Tibial artery (tissue), 4 donors: ENCODE data around the gene FAM168B.
A peak's percentile ranks its signal among the peaks of the same experiment; 100 is the strongest.

Source experiments
- DNase-seq, 2 donors: peaks; one replicate each; pipeline ENCODE4 v3.0.0-alpha.2; 2019
- H3K27ac ChIP-seq, 2 donors: fragments of 200-600 bp; sonication (generic) in 1 of 2; 1 replicate in 1 of 2; 2 replicates in 1 of 2; pipeline ENCODE4 v1.5.1; 2018 to 2019; ENCODE audit warnings: mild to moderate bottlenecking in 1 of 2
- H3K27me3 ChIP-seq, 2 donors: fragments of 200-600 bp; sonication (generic) in 1 of 2; one replicate each; pipeline versions ENCODE4 v1.5.1 to v1.6.0; 2016 to 2019
- H3K36me3 ChIP-seq, 3 donors: fragments of 200-600 bp; sonication (generic) in 2 of 3; one replicate each; pipeline ENCODE4 v1.5.1; 2016 to 2019; ENCODE audit warnings: mild to moderate bottlenecking in 2 of 3
- H3K4me1 ChIP-seq, 4 donors: fragments of 200-600 bp; sonication (generic) in 2 of 4; 1 replicate in 3 of 4; 2 replicates in 1 of 4; pipeline ENCODE4 v1.5.1; 2016 to 2019
- H3K4me3 ChIP-seq, 2 donors: fragments of 200-600 bp; sonication (generic) in 1 of 2; 1 replicate in 1 of 2; 2 replicates in 1 of 2; pipeline ENCODE4 v1.5.1; 2018 to 2019; ENCODE audit warnings: mild to moderate bottlenecking in 2 of 2
- H3K9me3 ChIP-seq, 3 donors: fragments of 200-600 bp; sonication (generic) in 1 of 3; one replicate each; pipeline ENCODE4 v1.5.1; 2016 to 2019
- intact Hi-C: fragments of 100-400 bp; cut with DNase I; formaldehyde crosslinking; loops from one replicate; pipeline ENCODE4 v1.15.0; 2023; ENCODE audit warnings: low total_unique reads
- TF ChIP-seq, protein P1 (sequence below), 2 experiments: fragments of 200-600 bp in 1 of 2; fragments of 450-650 bp in 1 of 2; IDR thresholded peaks; one replicate each; pipeline ENCODE4 v1.5.1; 2017 to 2019; ENCODE audit warnings: antibody characterized with exemption in 2 of 2, mild to moderate bottlenecking in 1 of 2, moderate library complexity in 1 of 2

FAM168B gene

DNA sequence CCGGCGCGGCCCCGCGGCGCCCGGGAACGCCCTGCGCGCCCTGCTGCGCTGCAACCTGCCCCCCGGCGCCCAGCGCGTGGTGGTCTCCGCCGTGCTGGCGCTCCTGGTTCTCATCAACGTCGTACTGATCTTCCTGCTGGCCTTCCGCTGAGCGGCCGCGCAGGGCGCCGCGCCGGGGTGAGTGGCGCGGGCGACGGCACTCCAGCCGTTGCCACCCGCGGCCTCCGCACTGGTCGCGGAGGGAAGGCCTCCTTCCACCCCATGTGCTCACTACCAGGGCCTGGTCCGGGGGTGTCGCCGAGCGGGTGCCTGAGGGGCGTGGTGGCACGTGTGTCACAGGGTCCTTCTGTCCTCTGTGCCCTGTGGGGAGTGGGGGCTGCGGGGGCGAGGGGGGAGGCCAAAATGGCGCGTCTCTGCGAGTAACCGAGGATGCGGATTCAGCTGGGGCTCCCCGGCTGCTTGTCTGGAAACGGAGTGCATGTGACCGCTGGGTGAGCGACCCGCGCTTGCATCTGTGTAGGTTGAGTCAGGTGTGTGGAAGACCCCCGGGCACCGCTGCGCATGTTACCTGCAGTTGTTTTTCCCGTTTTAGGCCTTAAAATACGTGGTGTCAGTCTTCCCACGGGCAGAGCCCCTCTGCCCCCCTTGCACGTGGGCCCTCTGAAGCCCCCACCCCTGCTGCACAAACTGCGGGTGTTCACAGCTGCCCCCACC, 58.0 kb downstream of the FAM168B start:
- H3K36me3 ChIP-seq, result peaks cover 0 to 6% (median 3%) of the 10 kb centered on the region in 3 donors
- intact Hi-C loops, result no loop called here
- no peaks in the 10 kb centered on the region for H3K9me3 ChIP-seq
- H3K4me3 ChIP-seq, result peak overlapping the region; percentile 45 to 52
- H3K27ac ChIP-seq, result no peak overlapping the region
- DNase-seq, result no peak
- peaks cover 0 to 16% of the 10 kb centered on the region in 2 donors for H3K27me3 ChIP-seq
- peaks cover 0 to 22% (median 14%) of the 10 kb centered on the region in 4 donors for H3K4me1 ChIP-seq
- TF ChIP-seq, protein P1, sequence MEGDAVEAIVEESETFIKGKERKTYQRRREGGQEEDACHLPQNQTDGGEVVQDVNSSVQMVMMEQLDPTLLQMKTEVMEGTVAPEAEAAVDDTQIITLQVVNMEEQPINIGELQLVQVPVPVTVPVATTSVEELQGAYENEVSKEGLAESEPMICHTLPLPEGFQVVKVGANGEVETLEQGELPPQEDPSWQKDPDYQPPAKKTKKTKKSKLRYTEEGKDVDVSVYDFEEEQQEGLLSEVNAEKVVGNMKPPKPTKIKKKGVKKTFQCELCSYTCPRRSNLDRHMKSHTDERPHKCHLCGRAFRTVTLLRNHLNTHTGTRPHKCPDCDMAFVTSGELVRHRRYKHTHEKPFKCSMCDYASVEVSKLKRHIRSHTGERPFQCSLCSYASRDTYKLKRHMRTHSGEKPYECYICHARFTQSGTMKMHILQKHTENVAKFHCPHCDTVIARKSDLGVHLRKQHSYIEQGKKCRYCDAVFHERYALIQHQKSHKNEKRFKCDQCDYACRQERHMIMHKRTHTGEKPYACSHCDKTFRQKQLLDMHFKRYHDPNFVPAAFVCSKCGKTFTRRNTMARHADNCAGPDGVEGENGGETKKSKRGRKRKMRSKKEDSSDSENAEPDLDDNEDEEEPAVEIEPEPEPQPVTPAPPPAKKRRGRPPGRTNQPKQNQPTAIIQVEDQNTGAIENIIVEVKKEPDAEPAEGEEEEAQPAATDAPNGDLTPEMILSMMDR (IDR thresholded peaks at IDR 0.05), result no peak

DNA sequence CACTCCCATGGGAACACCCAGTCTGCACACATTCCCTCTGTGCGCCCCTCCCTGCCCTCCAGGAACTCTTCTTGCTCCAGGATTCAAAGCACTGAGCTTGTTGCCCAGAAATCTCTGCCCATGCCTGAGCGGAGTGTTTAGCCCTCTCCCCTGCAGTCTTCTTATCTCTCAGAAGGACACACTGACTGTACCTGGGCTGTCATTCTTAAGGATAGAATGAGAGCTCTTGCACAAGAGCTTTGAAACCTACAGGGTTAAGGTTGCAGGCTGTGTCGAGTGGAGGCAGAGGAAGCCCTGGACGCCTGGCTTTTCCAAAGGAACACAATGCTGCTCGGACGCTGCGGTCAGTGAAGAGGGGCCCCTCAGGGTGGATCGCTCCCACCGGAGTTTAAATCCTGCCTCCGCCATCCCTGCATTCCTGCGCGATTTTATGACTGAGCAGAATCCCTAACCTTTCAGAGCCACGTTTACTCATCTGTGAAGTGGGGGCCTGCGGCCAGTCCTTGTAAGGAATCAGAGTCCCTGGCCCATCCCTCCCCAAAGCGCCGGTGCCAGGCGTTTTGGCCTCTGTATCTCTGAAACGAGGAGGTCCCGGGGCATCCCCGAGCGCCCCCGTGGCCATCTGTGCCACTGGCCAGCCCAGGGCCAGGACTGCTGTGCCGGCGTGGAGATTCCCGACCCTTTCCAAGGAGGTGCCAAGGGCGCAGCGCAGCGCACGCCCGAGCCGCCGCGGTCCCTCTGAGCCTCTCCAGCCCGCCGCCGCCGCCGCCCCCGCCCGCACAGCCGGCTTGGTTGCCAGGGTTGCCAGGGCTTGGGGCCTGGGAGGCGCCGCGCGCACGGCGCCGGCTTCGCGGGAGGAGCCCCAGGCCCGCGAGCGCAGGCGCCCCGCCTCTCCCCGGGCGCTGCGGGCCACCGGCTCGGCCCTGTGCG, 58.9 kb downstream of the FAM168B start:
- TF ChIP-seq, protein P1 (IDR thresholded peaks at IDR 0.05), result no peak
- intact Hi-C loops, result no loop called here
- Histone ChIP-seq H3K36me3 (no peaks in the 10 kb centered on the region), H3K4me1 (peaks cover 0 to 22% (median 14%) of the 10 kb centered on the region in 4 donors), H3K27me3 (peaks cover 0 to 16% of the 10 kb centered on the region in 2 donors), H3K27ac (no peak overlapping the region), H3K4me3 (peak overlapping the region; percentile 45 to 52), H3K9me3 (no peaks in the 10 kb centered on the region)
- peak in 1 of 2 donors; percentile 51 for DNase-seq

DNA sequence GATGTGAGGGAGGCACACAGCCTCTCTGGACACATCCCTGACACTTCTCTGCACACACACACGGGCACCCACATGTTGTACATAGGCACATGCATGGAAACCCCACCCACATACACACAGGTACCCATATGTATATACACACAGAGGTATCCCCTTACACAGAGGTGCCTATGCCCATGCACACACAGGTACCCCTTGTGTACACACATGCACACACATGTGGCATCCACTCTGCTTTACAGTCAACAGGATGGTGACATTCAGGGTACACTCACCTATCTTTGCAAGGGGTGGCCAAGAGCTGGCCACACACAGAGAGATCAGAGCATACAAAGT, 59.5 kb downstream of the FAM168B start:
- TF ChIP-seq, protein P1 (IDR thresholded peaks at IDR 0.05), result no peak
- intact Hi-C loops, result no loop called here
- no peak for DNase-seq
- Histone ChIP-seq H3K4me3 (no peak overlapping the region), H3K27me3 (peaks cover 0 to 16% of the 10 kb centered on the region in 2 donors), H3K9me3 (no peaks in the 10 kb centered on the region), H3K36me3 (no peaks in the 10 kb centered on the region), H3K4me1 (peaks cover 0 to 22% (median 14%) of the 10 kb centered on the region in 4 donors), H3K27ac (no peak overlapping the region)

DNA sequence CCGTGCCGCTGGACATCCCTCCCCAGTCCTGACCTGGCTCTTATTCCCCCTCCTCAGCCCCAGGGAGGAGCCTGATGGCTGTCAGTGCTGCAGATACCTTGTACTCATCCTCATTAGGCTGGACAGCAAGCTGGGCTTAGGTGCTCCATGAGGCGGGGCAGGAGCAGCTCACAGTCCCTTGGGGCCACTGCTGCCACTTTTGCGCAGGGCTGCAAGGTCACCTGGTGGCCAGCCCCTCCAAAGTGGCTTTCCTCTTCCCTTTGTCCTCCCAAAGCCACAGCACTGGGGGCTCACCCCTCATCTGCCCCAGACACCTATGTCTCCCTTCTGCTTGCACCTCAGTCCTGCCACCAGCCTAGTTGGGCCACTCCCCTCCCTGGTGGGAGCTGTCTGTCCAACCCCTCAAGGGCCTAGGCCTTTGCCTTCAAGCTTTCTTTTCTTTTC, 60.8 kb downstream of the FAM168B start:
- H3K36me3 ChIP-seq, result no peaks in the 10 kb centered on the region
- H3K4me1 ChIP-seq, result peaks cover 0 to 22% (median 14%) of the 10 kb centered on the region in 4 donors
- TF ChIP-seq, protein P1 (IDR thresholded peaks at IDR 0.05), result no peak
- DNase-seq, result no peak
- peaks cover 0 to 7% (median 0%) of the 10 kb centered on the region in 3 donors for H3K9me3 ChIP-seq
- intact Hi-C loops, result no loop called here
- no peak overlapping the region for H3K27ac ChIP-seq
- H3K27me3 ChIP-seq, result peaks cover 0 to 19% of the 10 kb centered on the region in 2 donors
- H3K4me3 ChIP-seq, result no peak overlapping the region

DNA sequence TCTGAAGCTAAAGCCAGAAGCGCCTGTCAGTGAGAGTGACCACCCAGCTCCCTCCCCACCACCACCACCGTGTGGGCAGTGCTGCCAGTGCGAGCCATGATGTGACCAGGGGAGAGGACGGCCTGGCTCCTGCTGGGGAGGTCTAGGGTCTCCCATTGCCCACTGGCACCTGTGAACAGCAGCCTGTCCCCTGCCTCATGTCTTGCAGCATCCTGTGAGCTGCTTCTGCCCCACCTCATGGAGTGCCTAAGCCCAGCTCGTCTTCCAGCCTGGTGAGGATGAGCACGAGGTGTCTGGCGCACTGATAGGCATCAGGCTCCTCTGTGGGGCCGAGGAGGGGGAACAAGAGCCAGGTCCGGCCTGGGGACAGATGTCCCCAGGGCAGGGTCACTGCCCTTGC, 61.4 kb downstream of the FAM168B start:
- intact Hi-C loops, result no loop called here
- TF ChIP-seq, protein P1 (IDR thresholded peaks at IDR 0.05), result no peak
- Histone ChIP-seq H3K4me1 (peaks cover 0 to 22% (median 14%) of the 10 kb centered on the region in 4 donors), H3K27ac (no peak overlapping the region), H3K4me3 (no peak overlapping the region), H3K27me3 (peaks cover 0 to 19% of the 10 kb centered on the region in 2 donors), H3K36me3 (no peaks in the 10 kb centered on the region), H3K9me3 (peaks cover 0 to 7% (median 0%) of the 10 kb centered on the region in 3 donors)
- peak in 1 of 2 donors; percentile 61 for DNase-seq
